ENCODE data around the gene PBOV1.
"Not testable (repeated sequence)": the region's sequence is repeated elsewhere in the genome, so short reads cannot be mapped to it uniquely, and the experiment has no call there.

PBOV1 gene

GRCh38 chr6:138237463-138237862 lies 19.2 kb upstream of the PBOV1 start:
- DNase-seq (ENCODE audit: low read depth), result no peak

GRCh38 chr6:138235693-138236092 lies 17.4 kb upstream of the PBOV1 start:
- no peak for DNase-seq (ENCODE audit: low read depth)

- no peak for DNase-seq (ENCODE audit: low read depth)
Measured at GRCh38 chr6:138235205-138235604, 16.9 kb upstream of the PBOV1 start.

DNA sequence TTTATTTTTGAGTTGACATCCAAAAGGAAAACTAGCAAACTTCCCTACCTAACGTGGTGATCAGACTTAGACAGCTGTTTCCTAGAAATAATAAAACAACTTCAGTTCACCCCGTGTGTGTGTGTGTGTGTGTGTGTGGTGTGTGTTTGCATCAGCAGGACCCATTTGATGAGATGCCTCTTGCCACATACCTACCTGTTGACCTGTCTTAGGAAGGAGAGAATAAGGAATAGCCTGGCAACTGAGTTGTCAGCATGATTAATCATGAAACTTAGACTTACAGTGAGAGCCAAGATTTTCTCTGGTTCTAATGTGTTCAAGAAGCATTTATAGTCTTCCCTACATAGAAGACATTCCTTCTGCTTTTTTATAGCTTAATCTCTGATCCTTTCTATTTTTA lies 16.1 kb upstream of the PBOV1 start:
- DNase-seq (ENCODE audit: low read depth), result no peak

- no peak for DNase-seq (ENCODE audit: low read depth)
Measured at GRCh38 chr6:138231381-138231886, 13.1 kb upstream of the PBOV1 start.

- no peak for DNase-seq (ENCODE audit: low read depth)
Measured at GRCh38 chr6:138230759-138231380, 12.6 kb upstream of the PBOV1 start.

GRCh38 chr6:138230221-138230620 lies 11.9 kb upstream of the PBOV1 start:
- no peak for DNase-seq (ENCODE audit: low read depth)

DNA sequence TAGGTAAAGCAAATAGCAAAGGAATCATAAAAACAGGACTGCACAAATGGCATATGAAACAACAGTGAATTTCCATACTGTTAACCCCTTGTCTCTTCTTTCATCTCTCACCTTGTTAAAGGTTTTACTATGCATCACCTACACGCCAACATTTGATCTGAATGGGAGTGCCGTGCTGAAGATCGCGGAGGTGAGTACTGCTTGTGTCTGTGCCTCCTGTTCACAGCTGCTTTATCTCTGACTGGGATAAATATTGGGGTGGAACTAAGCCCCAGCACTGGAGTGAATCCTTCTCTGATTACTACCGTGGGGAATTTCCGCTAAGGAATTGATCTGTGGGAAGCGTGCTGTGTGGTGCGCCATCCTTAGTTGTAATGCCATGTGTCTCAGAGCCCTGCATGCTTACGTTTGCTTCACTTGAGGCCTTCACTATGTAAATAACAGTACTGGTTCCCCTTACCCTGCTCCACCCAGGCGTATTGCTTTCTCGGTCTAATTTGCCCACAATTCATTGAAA lies 11.4 kb upstream of the PBOV1 start:
- DNase-seq (ENCODE audit: low read depth), result no peak

DNA sequence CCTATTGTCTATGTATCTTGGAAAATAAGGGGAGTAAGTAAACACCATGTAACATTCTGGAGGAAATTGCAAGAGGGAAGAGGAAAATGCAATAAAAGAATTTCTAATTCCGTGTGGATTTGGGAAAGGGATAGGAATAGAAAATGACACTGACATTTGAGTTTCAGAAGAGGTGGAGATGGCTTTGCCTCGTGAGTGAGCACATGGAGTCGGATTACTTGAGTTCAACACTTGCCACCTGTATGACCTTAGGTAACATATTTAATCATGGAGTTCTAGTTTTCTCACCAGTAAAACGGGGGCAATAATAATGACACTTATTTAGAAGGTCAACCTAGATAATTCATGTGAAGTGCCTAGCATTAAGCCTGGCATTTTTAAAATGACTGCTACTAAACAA lies 10.8 kb upstream of the PBOV1 start:
- no peak for DNase-seq (ENCODE audit: low read depth)

- DNase-seq (ENCODE audit: low read depth), result no peak
Measured at GRCh38 chr6:138227316-138227781, 9.1 kb upstream of the PBOV1 start.

- DNase-seq (ENCODE audit: low read depth), result no peak
Measured at GRCh38 chr6:138226700-138227315, 8.5 kb upstream of the PBOV1 start.

DNA sequence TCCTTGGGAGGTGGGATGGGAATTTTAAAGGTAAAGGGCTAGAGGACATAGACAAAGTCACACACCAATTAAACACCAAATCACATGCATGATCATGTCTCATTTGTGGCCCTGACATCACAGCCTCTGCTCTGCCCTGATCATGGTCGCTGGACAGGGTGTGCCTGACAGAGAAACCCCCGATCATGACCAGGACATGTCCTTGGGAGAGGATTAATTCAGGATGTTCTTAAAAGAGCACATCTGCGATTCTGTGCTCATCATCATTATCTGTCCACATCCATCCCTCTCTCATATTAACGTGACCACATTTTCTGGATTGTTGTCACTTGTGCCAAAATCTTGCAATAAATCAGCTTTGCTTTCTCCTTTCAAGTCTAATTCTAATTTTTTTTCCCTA lies 7.7 kb upstream of the PBOV1 start:
- no peak for DNase-seq (ENCODE audit: low read depth)

- DNase-seq (ENCODE audit: low read depth), result no peak
Measured at GRCh38 chr6:138222901-138223546, 4.7 kb upstream of the PBOV1 start.

DNA sequence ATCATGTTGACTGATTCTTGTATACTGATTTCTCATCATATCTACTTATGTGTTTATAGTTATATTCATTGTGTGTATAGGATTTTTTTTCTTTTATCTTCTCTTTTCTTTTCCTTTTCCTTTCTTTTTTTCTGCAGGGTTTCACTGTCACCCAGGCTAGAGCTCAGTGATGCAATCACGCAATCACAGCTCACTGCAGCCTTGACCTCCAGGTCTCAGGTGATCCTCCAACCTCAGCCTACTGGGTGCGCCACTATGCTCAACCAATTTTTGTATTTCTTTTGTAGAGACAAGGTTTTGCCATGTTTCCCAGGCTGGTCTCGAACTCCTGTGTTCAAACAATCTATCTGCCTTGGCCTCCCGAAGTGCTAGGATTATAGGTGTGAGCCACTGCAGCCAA lies 1.6 kb upstream of the PBOV1 start:
- no peak for DNase-seq (ENCODE audit: low read depth)

DNA sequence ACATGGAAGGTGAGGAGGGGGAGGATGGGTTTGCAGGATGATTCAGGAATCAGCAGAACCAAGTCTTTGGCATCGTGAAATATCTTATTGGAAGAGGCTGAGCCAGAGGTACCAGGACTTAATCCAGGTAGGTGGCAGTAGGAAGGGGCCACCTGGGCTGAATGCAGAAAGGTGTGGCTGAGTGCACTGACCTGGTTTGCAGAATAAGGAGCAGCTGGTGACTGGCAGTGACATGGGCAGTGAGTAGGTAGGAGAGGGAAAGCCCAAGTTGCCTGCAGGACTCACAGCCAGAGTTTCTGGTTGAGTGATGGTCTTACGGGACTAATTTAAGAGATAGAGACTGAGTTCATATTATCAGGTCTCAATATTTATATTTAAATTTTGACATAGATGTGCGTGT lies 1.1 kb upstream of the PBOV1 start:
- no peak for DNase-seq (ENCODE audit: low read depth)

GRCh38 chr6:138215093-138215782 lies 3.1 kb downstream of the PBOV1 start:
- DNase-seq (ENCODE audit: low read depth), result no peak

GRCh38 chr6:138212530-138212929 lies 5.8 kb downstream of the PBOV1 start:
- not testable (repeated sequence) for DNase-seq (ENCODE audit: low read depth)

DNA sequence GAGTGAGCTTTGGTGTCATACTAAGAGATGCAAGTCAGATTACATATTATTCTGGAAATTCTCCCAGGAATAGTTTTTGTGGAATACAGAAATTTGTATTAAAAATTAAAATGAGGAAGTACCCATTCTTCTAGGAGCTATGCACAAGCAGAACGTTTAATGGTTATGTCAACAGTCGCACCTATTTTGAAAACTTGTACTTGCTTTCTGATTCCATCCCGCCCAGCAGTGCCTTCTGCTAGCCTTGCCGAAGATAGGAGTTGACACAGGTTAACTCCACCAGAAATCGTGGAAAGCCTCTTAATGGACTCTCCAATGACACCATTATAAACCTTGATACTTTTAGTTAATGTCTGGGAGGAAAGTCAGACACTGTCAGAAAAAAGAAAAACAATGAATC lies 6.7 kb downstream of the PBOV1 start:
- DNase-seq (ENCODE audit: low read depth), result no peak

- no peak for DNase-seq (ENCODE audit: low read depth)
Measured at GRCh38 chr6:138211048-138211581, 7.2 kb downstream of the PBOV1 start.

- no peak for DNase-seq (ENCODE audit: low read depth)
Measured at GRCh38 chr6:138206862-138207261, 11.4 kb downstream of the PBOV1 start.

DNA sequence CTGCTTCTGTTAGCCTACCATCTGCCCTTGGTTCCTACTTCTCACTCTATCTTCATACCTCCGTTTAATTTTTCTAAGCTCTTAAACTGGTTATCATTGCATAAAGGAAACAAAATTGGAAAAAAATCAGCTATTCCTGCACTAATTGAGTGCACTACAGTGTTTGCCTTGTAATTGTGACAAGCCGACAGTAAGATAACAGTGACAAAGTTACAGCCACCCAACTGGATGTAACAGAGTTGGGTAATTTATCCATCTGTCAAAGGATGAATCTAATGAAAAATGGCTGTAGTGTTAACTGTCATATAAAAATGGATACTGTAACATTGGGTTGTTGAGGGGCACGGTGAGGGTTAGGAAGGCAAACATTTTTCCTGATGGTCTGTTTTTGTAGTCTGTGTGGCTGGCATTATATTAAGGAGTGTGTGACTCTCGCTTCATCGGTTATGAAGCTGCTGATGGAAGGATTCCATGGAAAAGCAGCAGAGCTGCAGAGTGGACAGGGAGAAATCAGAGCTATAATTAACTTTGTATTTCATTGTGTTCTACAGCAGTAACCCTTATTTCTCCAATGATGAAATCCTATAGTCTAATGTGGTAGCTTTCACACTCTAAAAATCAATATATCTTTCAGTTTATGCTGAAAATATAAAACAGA lies 12.7 kb downstream of the PBOV1 start:
- DNase-seq (ENCODE audit: low read depth), result no peak
